Motor neuron (in vitro differentiated cells): ENCODE results near the gene F8. TPM values are rescaled to one million over a fixed set of nuclear protein-coding genes. Genes with fewer than 3 reads are reported as not detected.
A peak's percentile ranks its signal among the peaks of the same experiment; 100 is the strongest.
"Not testable (repeated sequence)": the region's sequence is repeated elsewhere in the genome, so short reads cannot be mapped to it uniquely, and the experiment has no call there.

Experiments used
- ATAC-seq, 8 experiments: fragments of 200-7000 bp; cut with Tn5 transposase; replicated peaks in 6 of 8; 2 replicates each; pipeline ENCODE4 v1.8.0; 2021; ENCODE audit warnings: mild to moderate bottlenecking in 8 of 8, moderate library complexity in 8 of 8
- H3K27ac ChIP-seq, 2 donors: fragments of 250-450 bp; sonication (Bioruptor Pico); 2 replicates each; pipeline ENCODE4 v1.9.0; 2021; ENCODE audit warnings: antibody characterized with exemption in 2 of 2, mild to moderate bottlenecking in 2 of 2, moderate library complexity in 1 of 2
- H3K4me1 ChIP-seq, 2 donors: fragments of 250-450 bp; sonication (Bioruptor Pico); replicated peaks in 1 of 2; 2 replicates each; pipeline ENCODE4 v1.6.1; 2021; ENCODE audit warnings: antibody characterized with exemption in 2 of 2, mild to moderate bottlenecking in 2 of 2, moderate library complexity in 1 of 2
- H3K4me3 ChIP-seq, 5 donors: fragments of 250-450 bp; sonication (Bioruptor Pico); 2 replicates each; pipeline ENCODE4 v1.9.0; 2021; ENCODE audit warnings: antibody characterized with exemption in 5 of 5, mild to moderate bottlenecking in 5 of 5, moderate library complexity in 4 of 5
- WGBS, 10 experiments: fragments of 450-650 bp; shearing (Covaris generic); methylation state at CpG; one replicate each; pipeline ENCODE4 v1.0.0; 2022; 5-methylcytosine and 5-hydroxymethylcytosine counted together
- in situ Hi-C, 9 experiments: fragments of 400-800 bp; cut with MboI; loops; one replicate each; pipeline ENCODE4 v1.15.0; 2021; ENCODE audit warnings: low sequenced_read_pairs in 9 of 9, low pct_unique_long_range_greater_than_20kb in 2 of 9; ENCODE audit not compliant: unreplicated experiment in 9 of 9
- total RNA-seq, 8 experiments: library from RNA; unstranded; fragments of 300-600 nt; gene quantifications; 2 replicates each; pipeline versions ENCODE4 v1.2.3 to v1.2.4, GENCODE V29; 2022

Gene F8
- total RNA-seq, 8 experiments from 2014 or later: 1.2 to 5.3 (median 3.1) TPM

DNA sequence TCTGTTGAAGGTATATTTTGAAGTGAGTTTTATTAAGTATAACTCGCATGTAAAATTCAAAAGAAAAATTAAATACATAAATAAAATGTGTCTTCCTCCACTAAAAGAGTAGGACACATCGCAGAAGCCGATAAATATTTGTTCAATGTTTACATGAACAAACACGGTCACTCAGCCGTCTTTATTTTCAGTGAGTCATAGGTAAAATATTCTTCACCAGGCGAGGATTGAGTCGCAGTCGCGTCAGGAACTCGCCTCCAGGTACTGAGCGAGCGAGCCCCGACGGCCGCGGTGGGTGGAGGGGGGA lies 3.9 kb upstream of the F8 start:
- H3K4me1 ChIP-seq: peaks cover 0 to 5% of the 10 kb centered on the region in 2 donors
- in situ Hi-C loops: no loop called here
- peak overlapping the region; percentile 58 to 88 (median 66) for H3K4me3 ChIP-seq
- H3K27ac ChIP-seq: peak overlapping the region; percentile 95
- 0 to 26% (median 1%) methylated on average over 1 to 9 of the region's 16 CpGs; no CpG with 5 or more reads in 4 of the 10 experiments for WGBS, 10 experiments
- ATAC-seq: no peak

DNA sequence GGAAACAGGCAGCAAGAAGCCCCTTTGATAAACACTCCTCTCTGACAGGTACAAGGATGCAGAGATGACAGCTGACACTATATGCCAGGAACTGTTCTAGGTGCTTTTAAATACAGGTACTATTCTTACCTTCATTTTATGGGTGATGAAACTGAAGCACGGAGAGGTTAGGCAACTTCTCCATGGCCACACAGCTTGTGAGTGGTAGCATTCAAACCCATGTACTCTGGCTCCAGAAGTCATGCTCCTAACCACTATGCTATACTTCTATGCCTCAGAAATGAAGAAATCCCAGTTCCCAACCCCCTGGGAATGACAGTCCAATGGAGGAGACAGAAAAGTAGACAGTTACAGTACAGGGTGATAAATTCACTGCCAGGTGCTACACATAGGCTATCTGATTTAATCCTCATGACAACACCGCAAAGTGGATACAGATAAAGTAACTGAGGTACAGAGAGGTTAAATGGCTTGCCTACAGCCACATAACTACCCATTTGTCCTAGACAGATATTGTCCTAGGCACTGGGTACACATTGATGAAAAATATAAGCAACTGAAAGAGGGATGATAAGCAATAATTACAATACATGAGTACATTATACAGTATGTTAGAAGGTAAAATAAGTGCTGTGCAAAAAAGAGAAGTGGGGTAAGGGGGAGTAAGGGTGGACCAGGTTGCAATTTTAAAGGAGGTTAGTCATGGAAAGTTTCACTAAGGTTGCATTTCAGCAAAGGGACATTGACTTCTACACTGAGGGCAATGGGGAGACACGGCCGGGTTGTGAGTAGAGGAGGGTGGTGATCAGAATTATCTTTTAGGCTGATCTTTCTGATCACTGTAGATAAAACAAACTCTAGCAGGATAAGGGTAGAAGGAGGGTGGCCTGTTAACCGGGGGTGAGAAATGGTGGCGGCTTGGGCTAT lies 1.6 kb upstream of the F8 start:
- H3K27ac ChIP-seq: no peak overlapping the region
- in situ Hi-C loops: no loop called here
- no peak overlapping the region for H3K4me3 ChIP-seq
- WGBS, 10 experiments: 59 to 100% (median 95%) methylated on average over 1 to 4 of the region's 6 CpGs; no CpG with 5 or more reads in 4 of the 10 experiments
- ATAC-seq: no peak
- peaks cover 0 to 5% of the 10 kb centered on the region in 2 donors for H3K4me1 ChIP-seq

DNA sequence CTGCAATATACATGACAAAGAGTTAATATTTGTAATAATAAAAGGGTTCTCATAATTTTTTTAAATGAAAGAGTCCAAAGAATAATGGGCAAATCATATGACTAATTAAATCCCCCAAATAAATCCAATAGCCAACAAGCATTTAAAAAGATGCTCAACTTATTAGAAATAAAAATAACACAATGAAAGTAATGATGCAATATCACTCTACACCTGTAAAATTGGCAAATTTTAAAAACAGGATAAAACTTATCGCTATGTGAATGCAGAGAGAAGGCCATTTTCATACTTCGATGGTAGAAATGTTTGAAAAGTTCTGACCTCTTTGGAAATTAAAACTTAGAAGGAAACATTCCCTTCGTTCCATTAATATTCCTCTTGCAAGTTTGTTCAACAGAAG lies 1.9 kb downstream of the F8 start:
- WGBS, 10 experiments: 46 to 100% (median 80%) methylated on average over 1 to 3 of the region's 3 CpGs; no CpG with 5 or more reads in 5 of the 10 experiments
- no peak for ATAC-seq
- in situ Hi-C loops: no loop called here

DNA sequence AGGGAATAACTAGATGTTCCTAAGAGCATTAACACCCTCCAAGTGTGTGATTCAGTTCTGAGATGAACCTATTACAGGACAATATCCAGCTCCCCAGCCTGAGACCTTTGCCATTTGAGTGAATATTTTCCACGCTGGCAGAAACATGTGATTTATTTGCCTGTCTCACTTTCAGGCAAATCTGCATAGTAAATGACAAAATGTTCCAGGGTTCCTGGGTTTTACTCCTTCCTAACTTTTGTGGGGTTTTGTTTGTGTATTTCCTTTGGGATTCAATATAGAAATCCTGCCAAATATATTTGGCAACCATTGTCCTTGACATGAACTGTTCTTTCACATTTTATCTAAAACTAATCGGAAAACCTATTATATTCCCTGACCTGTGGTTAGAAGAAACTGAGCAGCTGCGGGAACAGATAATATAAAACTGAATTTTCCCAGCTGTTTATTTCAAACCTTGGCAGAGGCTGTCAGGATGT lies 12.5 kb downstream of the F8 start:
- in situ Hi-C loops: no loop called here
- ATAC-seq: no peak
- Histone ChIP-seq H3K27ac (no peak overlapping the region), H3K4me1 (no peaks in the 10 kb centered on the region), H3K4me3 (no peak overlapping the region)
- 36 to 100% (median 68%) methylated on average over 1 to 3 of the region's 3 CpGs; no CpG with 5 or more reads in 6 of the 10 experiments for WGBS, 10 experiments

More for the DNA sequence above, 1.9 kb downstream of the F8 start:
- Histone ChIP-seq H3K4me1 (no peaks in the 10 kb centered on the region), H3K4me3 (no peak overlapping the region), H3K27ac (no peak overlapping the region)

DNA sequence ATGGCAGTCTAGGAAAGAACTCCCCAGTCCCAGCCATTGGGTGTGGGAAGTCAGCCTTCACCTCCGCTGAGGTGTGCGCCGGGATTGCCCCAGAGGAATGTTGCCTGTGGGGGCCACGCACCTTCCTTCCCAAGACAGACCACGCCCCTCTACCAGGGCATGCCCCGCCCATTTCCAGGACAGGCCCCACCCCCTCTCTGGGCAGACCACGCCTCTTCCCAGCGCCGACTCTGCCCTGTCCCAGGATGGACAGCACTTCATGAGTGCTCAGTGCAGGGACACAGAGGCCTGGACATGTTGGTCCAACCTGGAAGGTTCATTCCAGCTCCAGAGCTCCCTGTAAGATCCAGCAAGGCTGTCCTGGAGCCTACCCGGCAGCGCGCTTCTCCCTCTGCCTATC lies 13.9 kb downstream of the F8 start:
- H3K4me3 ChIP-seq, H3K4me1 ChIP-seq, in situ Hi-C loops, H3K27ac ChIP-seq: not testable (repeated sequence)
- 100% methylated on average over 3 of the region's 12 CpGs; no CpG with 5 or more reads in 9 of the 10 experiments for WGBS, 10 experiments
- peak in 1 of 8 experiments; percentile 31 for ATAC-seq

DNA sequence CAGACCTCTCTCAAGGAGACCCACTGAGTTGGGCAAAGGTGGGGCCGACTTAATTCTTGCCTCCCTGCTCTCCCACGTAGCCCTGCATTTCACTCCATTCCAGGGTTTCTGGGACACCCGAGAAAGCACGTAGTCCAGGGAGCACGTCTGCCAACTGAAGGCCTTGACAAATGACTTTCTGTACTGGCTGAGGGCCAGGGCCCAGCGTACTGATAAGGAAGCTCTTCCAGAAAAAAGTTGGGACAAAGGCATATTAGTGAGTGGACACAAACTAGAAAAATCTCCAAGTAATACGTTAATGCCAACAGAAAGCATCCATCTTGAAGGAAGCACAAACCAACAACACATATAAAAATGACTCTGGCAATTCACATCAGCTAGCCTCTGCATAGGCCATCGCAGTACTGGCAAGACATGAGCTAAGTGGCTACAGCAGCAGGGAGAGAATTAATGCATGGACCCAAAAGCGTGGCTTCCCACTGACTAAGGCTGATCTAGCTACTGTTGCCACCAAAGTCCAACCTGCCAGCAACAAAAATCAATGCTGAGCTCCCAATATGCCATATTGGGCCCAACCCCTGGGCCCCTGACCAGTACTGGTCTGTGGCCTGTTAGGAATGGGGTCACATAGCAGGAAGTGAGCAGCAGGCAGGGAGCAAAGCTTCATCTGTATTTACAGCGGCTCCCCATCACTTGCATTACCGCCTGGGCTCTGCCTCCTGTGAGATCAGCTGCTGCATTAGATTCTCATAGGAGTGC lies 15.4 kb downstream of the F8 start:
- H3K4me3 ChIP-seq, in situ Hi-C loops, H3K4me1 ChIP-seq, H3K27ac ChIP-seq: not testable (repeated sequence)
- 20 to 80% methylated on average over 1 of the region's 11 CpGs; no CpG with 5 or more reads in 8 of the 10 experiments for WGBS, 10 experiments
- ATAC-seq: peak in 1 of 8 experiments; percentile 47

DNA sequence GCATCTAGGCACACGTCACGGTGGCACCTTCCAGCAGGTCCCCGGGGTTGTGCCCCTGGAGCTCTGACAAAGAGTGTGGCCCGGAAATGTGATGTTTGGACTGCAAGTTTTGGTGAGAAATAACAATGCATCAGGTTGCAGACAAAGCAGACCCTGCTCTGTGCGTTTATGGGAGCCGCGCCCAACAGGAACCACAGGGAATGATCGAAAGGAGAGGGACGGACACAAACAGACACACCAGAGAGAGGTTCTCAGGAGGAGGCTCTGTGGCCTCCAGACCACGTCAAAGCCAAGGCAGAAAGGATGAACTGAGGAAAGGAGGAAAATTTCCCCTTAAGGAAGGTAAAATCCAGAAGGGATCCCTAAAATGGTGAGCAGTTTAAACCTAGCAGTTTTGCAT lies 16.1 kb downstream of the F8 start:
- not testable (repeated sequence) for ATAC-seq

DNA sequence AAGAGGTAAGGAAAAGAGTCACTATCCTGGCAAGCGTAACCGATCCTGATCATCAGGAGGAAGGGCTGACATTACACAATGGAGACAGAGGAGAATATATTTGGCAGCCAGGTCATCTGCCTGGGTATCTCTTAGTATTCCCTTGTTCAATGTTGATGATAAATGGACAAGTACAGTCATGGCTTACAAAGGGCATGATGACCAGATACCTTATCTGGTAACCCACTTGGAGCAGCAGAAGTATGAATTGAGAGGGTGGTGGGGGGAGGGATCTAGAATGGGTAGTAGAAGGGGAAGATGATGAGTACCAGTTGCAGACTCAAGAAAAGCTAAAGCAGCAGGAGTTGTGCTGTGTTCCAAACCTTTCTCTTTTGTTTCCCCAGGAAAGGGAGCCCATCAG lies 17.3 kb downstream of the F8 start:
- in situ Hi-C loops: no loop called here
- no peak for ATAC-seq
- no peak overlapping the region for H3K4me3 ChIP-seq
- no peaks in the 10 kb centered on the region for H3K4me1 ChIP-seq
- H3K27ac ChIP-seq: no peak overlapping the region
- WGBS, 10 experiments: 100% methylated on average over 1 of the region's 2 CpGs; no CpG with 5 or more reads in 9 of the 10 experiments

More for the DNA sequence above, 16.1 kb downstream of the F8 start:
- H3K4me1 ChIP-seq, H3K27ac ChIP-seq, in situ Hi-C loops, H3K4me3 ChIP-seq: not testable (repeated sequence)
- no CpG with 5 or more reads among the region's 10 CpGs for WGBS, 10 experiments

DNA sequence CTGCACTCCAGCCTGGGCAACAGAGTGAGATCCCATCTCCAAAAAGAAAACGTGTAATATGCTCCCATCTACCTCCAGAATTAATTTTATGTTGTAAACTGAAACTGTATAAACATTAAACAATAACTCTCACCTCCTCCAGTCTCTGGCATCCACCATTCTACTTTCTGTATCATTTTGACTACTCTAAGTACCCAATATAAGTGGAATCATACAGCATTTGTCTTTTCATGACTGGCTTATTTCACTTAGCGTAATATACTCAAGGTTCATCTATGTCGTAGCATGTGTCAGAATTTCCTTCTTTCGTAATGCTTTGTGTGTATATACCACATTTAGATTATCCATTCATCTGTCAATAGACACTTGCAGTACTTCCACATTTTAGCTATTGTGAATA lies 20.6 kb downstream of the F8 start:
- 25 to 100% (median 86%) methylated on average over 1 to 3 of the region's 4 CpGs; no CpG with 5 or more reads in 4 of the 10 experiments for WGBS, 10 experiments
- no peak for ATAC-seq
- in situ Hi-C loops: no loop called here
- no peak overlapping the region for H3K27ac ChIP-seq
- H3K4me3 ChIP-seq: no peak overlapping the region
- no peaks in the 10 kb centered on the region for H3K4me1 ChIP-seq

DNA sequence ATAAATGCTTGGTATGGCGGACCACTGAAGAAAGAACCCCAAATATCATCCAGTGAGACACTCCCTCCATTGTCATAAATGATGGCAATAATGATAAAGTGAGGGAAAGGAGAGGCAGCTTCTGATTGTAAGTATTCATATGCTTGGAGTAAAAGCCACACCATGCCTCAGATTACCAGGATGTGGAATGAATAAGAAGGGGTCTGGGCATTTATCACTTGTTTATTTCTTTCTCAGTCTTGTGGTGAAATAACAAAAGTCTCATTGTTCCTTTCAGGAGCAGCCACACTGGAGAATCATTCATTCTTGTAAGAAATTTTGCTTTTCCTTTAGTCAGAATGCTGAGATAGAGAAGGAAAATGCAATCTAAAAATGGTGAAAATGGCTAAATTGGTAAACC lies 21.7 kb downstream of the F8 start:
- Histone ChIP-seq H3K27ac (no peak overlapping the region), H3K4me1 (no peaks in the 10 kb centered on the region), H3K4me3 (no peak overlapping the region)
- 63% methylated on average over 1 of the region's 1 CpG; no CpG with 5 or more reads in 9 of the 10 experiments for WGBS, 10 experiments
- in situ Hi-C loops: no loop called here
- ATAC-seq: no peak

DNA sequence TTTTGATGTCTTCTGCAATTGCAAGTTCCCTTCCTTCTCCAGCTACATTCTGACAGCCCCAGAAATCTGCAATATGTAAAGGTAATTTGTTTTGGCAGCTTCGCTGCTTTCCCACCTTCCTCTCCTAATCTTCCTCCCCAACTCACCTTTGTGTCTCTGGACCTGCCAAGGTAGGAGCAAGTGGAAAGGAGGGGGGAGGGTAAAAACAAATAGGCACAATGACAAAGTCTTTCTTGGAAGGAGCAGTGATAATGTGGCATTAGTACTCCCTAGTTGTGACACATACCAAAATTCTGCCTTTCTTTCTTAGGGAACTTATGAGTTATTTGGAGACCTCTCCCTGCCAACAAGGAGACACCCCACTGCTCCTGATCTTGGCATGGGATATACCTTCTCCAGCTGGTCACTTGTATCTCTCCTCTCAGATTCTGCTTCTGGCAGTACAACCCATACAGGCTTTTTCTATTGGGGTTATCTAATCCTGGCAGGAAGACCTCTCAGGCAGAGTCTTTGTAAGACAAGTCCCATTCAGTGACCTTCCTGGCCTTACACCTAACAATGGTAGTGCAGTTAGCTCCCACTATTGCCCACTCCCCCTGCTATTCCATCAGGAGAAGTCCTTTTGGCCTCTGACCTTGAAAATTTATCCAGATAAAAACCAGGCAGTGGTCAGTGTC lies 24.2 kb downstream of the F8 start:
- ATAC-seq: no peak
- no peak overlapping the region for H3K4me3 ChIP-seq
- in situ Hi-C loops: no loop called here
- no peaks in the 10 kb centered on the region for H3K4me1 ChIP-seq
- no peak overlapping the region for H3K27ac ChIP-seq
- 0 to 100% (median 25%) methylated on average over 1 of the region's 1 CpG; no CpG with 5 or more reads in 7 of the 10 experiments for WGBS, 10 experiments

DNA sequence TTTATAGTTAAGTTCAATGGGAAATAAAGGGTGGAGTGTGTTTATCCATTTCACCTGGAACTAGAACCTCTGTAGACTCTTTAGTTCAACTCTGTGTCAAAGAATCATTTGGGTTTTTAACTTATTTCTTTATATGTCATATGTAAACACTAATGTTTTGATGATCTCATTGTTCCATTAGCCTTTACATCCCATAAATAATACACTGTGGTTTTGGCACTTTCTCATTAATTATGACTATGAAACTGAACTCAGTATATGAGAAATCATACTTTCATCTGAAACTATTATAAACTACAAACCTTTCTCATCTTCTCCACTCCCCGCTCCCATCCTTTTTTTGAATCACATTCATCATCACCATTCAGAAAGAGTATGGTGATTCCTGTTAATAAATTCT lies 31.0 kb downstream of the F8 start:
- in situ Hi-C loops: no loop called here
- no peak overlapping the region for H3K4me3 ChIP-seq
- ATAC-seq: no peak
- H3K27ac ChIP-seq: no peak overlapping the region
- 67 to 100% (median 83%) methylated on average over 1 of the region's 1 CpG; no CpG with 5 or more reads in 5 of the 10 experiments for WGBS, 10 experiments
- no peaks in the 10 kb centered on the region for H3K4me1 ChIP-seq

DNA sequence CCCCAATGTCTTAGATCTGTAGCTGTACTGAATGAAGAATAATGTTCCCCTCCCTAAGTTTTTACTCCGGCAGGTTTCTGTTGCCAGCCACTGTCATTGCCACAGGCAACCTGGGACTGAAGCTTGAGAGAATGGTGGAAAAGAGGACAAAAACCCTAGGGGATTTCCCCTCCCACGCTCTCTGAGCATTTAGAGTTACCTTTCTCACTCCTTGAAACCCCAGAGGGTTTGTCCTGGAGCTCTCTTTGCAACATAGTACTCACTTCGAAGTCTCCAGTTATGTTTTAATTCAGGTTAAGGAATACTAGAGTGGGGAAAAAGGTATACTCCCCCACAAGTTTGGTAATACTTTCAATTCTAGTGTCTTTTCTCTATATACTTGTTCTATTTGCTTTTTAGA lies 31.5 kb downstream of the F8 start:
- in situ Hi-C loops: no loop called here
- ATAC-seq: no peak
- Histone ChIP-seq H3K4me1 (no peaks in the 10 kb centered on the region), H3K4me3 (no peak overlapping the region), H3K27ac (no peak overlapping the region)
- 0 to 57% (median 25%) methylated on average over 1 to 2 of the region's 3 CpGs; no CpG with 5 or more reads in 6 of the 10 experiments for WGBS, 10 experiments
